ENCODE data around the gene OR2D2.
"Not testable (repeated sequence)": the region's sequence is repeated elsewhere in the genome, so short reads cannot be mapped to it uniquely, and the experiment has no call there.

The OR2D2 gene

DNA sequence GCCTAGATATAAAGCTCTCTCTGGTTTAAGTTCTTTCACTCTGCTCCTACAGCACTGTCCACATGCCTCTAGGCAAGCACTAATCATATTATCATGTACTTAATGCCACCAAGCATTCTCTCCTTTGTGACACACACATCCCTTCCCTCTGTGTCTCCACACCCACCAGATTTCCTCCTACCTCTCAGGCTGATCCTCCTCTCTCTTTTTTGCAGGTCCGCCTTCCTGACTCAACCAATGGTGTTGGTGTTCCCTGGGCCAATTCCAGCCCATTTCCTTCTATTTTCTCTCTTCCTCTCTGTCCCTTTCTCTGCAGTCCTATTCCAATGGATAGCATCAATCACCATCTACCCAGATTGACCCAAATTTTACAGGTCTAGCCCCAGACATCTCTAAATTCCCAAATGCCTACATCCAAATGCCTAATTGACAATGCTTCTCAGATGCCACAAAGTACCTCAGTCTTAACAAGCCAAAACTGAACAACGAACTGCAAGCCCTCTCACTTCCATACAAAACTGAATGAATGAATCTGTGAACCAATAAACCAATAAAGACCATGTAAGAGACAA is 33.4 kb upstream of the OR2D2 start:
- DNase-seq (ENCODE audit: insufficient read length, low spot score) (no peak), FAIRE-seq (no peak)
- TF ChIP-seq CTCF (IDR thresholded peaks at IDR 0.05; ENCODE audit: insufficient read depth, missing control alignments): no peak

- DNase-seq (ENCODE audit: insufficient read length, low spot score): no peak
- FAIRE-seq: no peak
- TF ChIP-seq CTCF (IDR thresholded peaks at IDR 0.05; ENCODE audit: insufficient read depth, missing control alignments): no peak
These were observed 32.8 kb upstream of the OR2D2 start for GRCh38 chr11:6925007-6925577.

- no peak for DNase-seq (ENCODE audit: insufficient read length, low spot score)
- TF ChIP-seq CTCF (IDR thresholded peaks at IDR 0.05; ENCODE audit: insufficient read depth, missing control alignments): no peak
- no peak for FAIRE-seq
These were observed 28.4 kb upstream of the OR2D2 start, which contains the start of gene OR2D3 for GRCh38 chr11:6920702-6921101. Gene OR2D3, plus strand, starts transcription at chr11:6921002. Its CDS starts 0 bp downstream, at chr11:6921002.

DNA sequence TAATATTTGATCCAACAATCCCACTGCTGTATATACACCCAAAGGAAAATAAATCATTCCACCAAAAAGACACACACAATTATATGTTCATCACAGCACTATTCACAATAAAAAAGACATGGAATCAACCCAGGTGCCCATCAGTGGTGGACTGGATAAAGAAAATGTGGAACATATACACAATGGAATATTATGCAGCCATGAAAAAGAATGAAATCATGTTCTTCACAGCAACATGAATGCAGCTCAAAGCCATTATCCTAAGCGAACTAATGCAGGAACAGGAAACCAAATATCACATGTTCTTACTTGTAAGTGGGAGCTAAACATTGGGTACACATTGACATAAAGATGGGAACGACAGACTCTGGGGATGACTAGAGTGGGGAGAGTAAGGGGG is 27.4 kb upstream of the OR2D2 start:
- FAIRE-seq (no peak), DNase-seq (ENCODE audit: insufficient read length, low spot score) (no peak)
- no peak for TF ChIP-seq CTCF (IDR thresholded peaks at IDR 0.05; ENCODE audit: insufficient read depth, missing control alignments)

GRCh38 chr11:6911948-6912347 is 19.6 kb upstream of the OR2D2 start:
- no peak for DNase-seq (ENCODE audit: insufficient read length, low spot score)
- TF ChIP-seq CTCF (IDR thresholded peaks at IDR 0.05; ENCODE audit: insufficient read depth, missing control alignments): no peak
- no peak for FAIRE-seq

- no peak for FAIRE-seq
- DNase-seq (ENCODE audit: insufficient read length, low spot score): no peak
- TF ChIP-seq CTCF (IDR thresholded peaks at IDR 0.05; ENCODE audit: insufficient read depth, missing control alignments): no peak
These were observed 19.1 kb upstream of the OR2D2 start for GRCh38 chr11:6911378-6911777.

- FAIRE-seq; DNase-seq (ENCODE audit: insufficient read length, low spot score): not testable (repeated sequence)
These were observed 12.5 kb upstream of the OR2D2 start for GRCh38 chr11:6904804-6905203.

Data from D721Med (cell line).